DND-41 (cell line): ENCODE measurements around the gene BIN2.
A peak's percentile ranks its signal among the peaks of the same experiment; 100 is the strongest.
"Not testable (repeated sequence)": the region's sequence is repeated elsewhere in the genome, so short reads cannot be mapped to it uniquely, and the experiment has no call there.

ENCODE experiments used
- ATAC-seq: fragments of 200-7000 bp; cut with Tn5 transposase; 3 replicates; pipeline ENCODE4 v1.9.1; 2021; ENCODE audit warnings: low read depth; ENCODE audit not compliant: insufficient read depth
- DNase-seq: peaks from one replicate; pipeline ENCODE4 v3.0.0-alpha.2; 2020
- H2AFZ ChIP-seq: 2 replicates; pipeline ENCODE4 v1.6.0; 2012; ENCODE audit warnings: low read depth, low read length
- H3K27ac ChIP-seq: 2 replicates; pipeline ENCODE4 v1.5.1; 2012; ENCODE audit warnings: low read length, inconsistent platforms
- H3K27me3 ChIP-seq: fragments of 200-600 bp; sonication (generic); 2 replicates; pipeline ENCODE4 v1.6.0; 2012; ENCODE audit warnings: low read length, mild to moderate bottlenecking, inconsistent platforms; ENCODE audit not compliant: insufficient read depth, poor library complexity
- H3K36me3 ChIP-seq: 2 replicates; pipeline ENCODE4 v1.5.1; 2012; ENCODE audit warnings: low read length, inconsistent platforms; ENCODE audit not compliant: insufficient read depth
- H3K4me1 ChIP-seq: 2 replicates; pipeline ENCODE4 v1.5.1; 2012; ENCODE audit warnings: mild to moderate bottlenecking, low read length; ENCODE audit not compliant: insufficient read depth
- H3K4me2 ChIP-seq: 2 replicates; pipeline ENCODE4 v1.6.0; 2012; ENCODE audit warnings: mild to moderate bottlenecking, moderate library complexity, low read length, inconsistent platforms; ENCODE audit not compliant: insufficient read depth
- H3K4me3 ChIP-seq, 2 experiments: fragments of 200-600 bp in 1 of 2; shearing (Covaris generic) in 1 of 2; 2 replicates each; pipeline ENCODE4 v1.5.1; 2012 to 2016; ENCODE audit warnings: inconsistent platforms in 2 of 2, low read length in 2 of 2, mild to moderate bottlenecking in 2 of 2, low read depth in 1 of 2, moderate library complexity in 1 of 2
- H3K79me2 ChIP-seq: 2 replicates; pipeline ENCODE4 v1.6.0; 2012; ENCODE audit warnings: low read length, inconsistent platforms; ENCODE audit not compliant: insufficient read depth
- H3K9ac ChIP-seq: 2 replicates; pipeline ENCODE4 v1.6.0; 2012; ENCODE audit warnings: low read depth, mild to moderate bottlenecking, inconsistent platforms, low read length, moderate library complexity
- H3K9me3 ChIP-seq: 2 replicates; pipeline ENCODE4 v1.5.1; 2012; ENCODE audit warnings: low read length, moderate library complexity, mild to moderate bottlenecking, inconsistent platforms; ENCODE audit not compliant: insufficient read depth, severe bottlenecking
- H4K20me1 ChIP-seq: 2 replicates; pipeline ENCODE4 v1.6.0; 2012; ENCODE audit warnings: low read length; ENCODE audit not compliant: insufficient read depth
- CTCF ChIP-seq: IDR thresholded peaks from 2 replicates; pipeline ENCODE4 v1.5.1; 2012; ENCODE audit warnings: borderline replicate concordance, low read length, moderate library complexity, mild to moderate bottlenecking; ENCODE audit not compliant: poor library complexity, severe bottlenecking; ENCODE audit errors: extremely low read depth
- EZH2 ChIP-seq: IDR thresholded peaks from 3 replicates; pipeline ENCODE4 v1.6.1; 2012; ENCODE audit warnings: borderline replicate concordance, low read depth, mild to moderate bottlenecking, moderate library complexity, low read length, inconsistent platforms; ENCODE audit not compliant: severe bottlenecking

Gene BIN2

GRCh38 chr12:51343201-51343600, 19.2 kb upstream of the BIN2 start:
- DNase-seq (no peak), ATAC-seq (no peak)
- Histone ChIP-seq H2AFZ (no peak overlapping the region), H3K4me3 (no peak overlapping the region), H3K9me3 (no peaks in the 10 kb centered on the region), H3K4me2 (no peak overlapping the region), H3K36me3 (no peaks in the 10 kb centered on the region), H4K20me1 (no peaks in the 10 kb centered on the region), H3K9ac (no peak overlapping the region), H3K79me2 (no peaks in the 10 kb centered on the region), H3K27me3 (no peaks in the 10 kb centered on the region), H3K27ac (no peak overlapping the region), H3K4me1 (peaks cover 10% of the 10 kb centered on the region)
- no peak for TF ChIP-seq EZH2

GRCh38 chr12:51342416-51342815, 18.4 kb upstream of the BIN2 start:
- no peak for ATAC-seq
- Histone ChIP-seq H3K4me1 (peaks cover 10% of the 10 kb centered on the region), H3K27me3 (no peaks in the 10 kb centered on the region), H4K20me1 (no peaks in the 10 kb centered on the region), H3K9ac (no peak overlapping the region), H3K36me3 (no peaks in the 10 kb centered on the region), H3K79me2 (no peaks in the 10 kb centered on the region), H2AFZ (no peak overlapping the region), H3K9me3 (no peaks in the 10 kb centered on the region), H3K4me3 (no peak overlapping the region), H3K27ac (no peak overlapping the region), H3K4me2 (no peak overlapping the region)
- TF ChIP-seq EZH2 (no peak), CTCF (no peak)
- no peak for DNase-seq

- Histone ChIP-seq H3K27ac (peak overlapping the region; percentile 52; the same call in 1 of the 2 replicates), H3K36me3 (no peaks in the 10 kb centered on the region), H3K4me2 (peak overlapping the region; percentile 64), H3K79me2 (no peaks in the 10 kb centered on the region), H2AFZ (peak overlapping the region; percentile 85), H3K9ac (peak overlapping the region; percentile 44), H4K20me1 (no peaks in the 10 kb centered on the region), H3K9me3 (no peaks in the 10 kb centered on the region), H3K4me1 (peaks cover 10% of the 10 kb centered on the region), H3K4me3 (peak overlapping the region in 1 of 2 experiments; percentile 38; a peak in 2 of 4 replicates), H3K27me3 (no peaks in the 10 kb centered on the region)
- DNase-seq (peak; percentile 84), ATAC-seq (peak; percentile 93)
- no peak for TF ChIP-seq EZH2
- peak; percentile 100 for TF ChIP-seq CTCF
Measured at GRCh38 chr12:51341251-51342007, 17.5 kb upstream of the BIN2 start.

- DNase-seq = no peak
- no peak overlapping the region for H3K4me3 ChIP-seq
- no peaks in the 10 kb centered on the region for H3K79me2 ChIP-seq
- no peak for ATAC-seq
- H3K27ac ChIP-seq = no peak overlapping the region
- H3K4me2 ChIP-seq = no peak overlapping the region
- no peaks in the 10 kb centered on the region for H3K36me3 ChIP-seq
- H3K4me1 ChIP-seq = peaks cover 10% of the 10 kb centered on the region
- no peaks in the 10 kb centered on the region for H4K20me1 ChIP-seq
- TF ChIP-seq EZH2 = no peak
- H2AFZ ChIP-seq = no peak overlapping the region
- H3K27me3 ChIP-seq = no peaks in the 10 kb centered on the region
- no peaks in the 10 kb centered on the region for H3K9me3 ChIP-seq
- H3K9ac ChIP-seq = no peak overlapping the region
Measured at GRCh38 chr12:51339750-51340149, 15.8 kb upstream of the BIN2 start.

- H3K27ac ChIP-seq, DNase-seq, H3K9ac ChIP-seq, H3K4me1 ChIP-seq, H2AFZ ChIP-seq, ATAC-seq, H3K27me3 ChIP-seq, H3K36me3 ChIP-seq, H3K4me3 ChIP-seq, H3K9me3 ChIP-seq, H4K20me1 ChIP-seq, H3K79me2 ChIP-seq, H3K4me2 ChIP-seq: not testable (repeated sequence)
Measured at GRCh38 chr12:51337336-51337735, 13.4 kb upstream of the BIN2 start.
